A673 (cell line): ENCODE results near the gene F13A1. TPM values are rescaled to one million over a fixed set of nuclear protein-coding genes. Genes with fewer than 3 reads are reported as not detected.

ENCODE experiments used
- BruUV-seq: library from RNA; stranded (reverse); fragments of 400-500 nt; replicated peaks from 2 replicates; lab custom pipeline; 2021; lab: Mats Ljungman, UMichigan
- CTCF ChIA-PET: fragments of 300-600 bp; sonication (Branson Sonifier 250); formaldehyde crosslinking; loops from one replicate; lab custom pipeline; 2022; ENCODE audit warnings: antibody characterized with exemption; lab: Charles Lee
- POLR2A ChIA-PET: fragments of 300-600 bp; sonication (Branson Sonifier 250); formaldehyde crosslinking; loops from one replicate; lab custom pipeline; 2022; ENCODE audit warnings: antibody characterized with exemption; ENCODE audit not compliant: low non-redundant PET; lab: Charles Lee
- DNase-seq: peaks from one replicate; pipeline ENCODE4 v3.0.0-alpha.2; 2015; ENCODE audit warnings: low spot score
- H3K27ac ChIP-seq: fragments of 200-600 bp; sonication (generic); 2 replicates; pipeline ENCODE4 v1.5.1; 2016; ENCODE audit warnings: mixed run types, low read depth, mild to moderate bottlenecking, mixed read lengths, antibody characterized with exemption, low read length; ENCODE audit not compliant: poor library complexity, severe bottlenecking
- H3K27me3 ChIP-seq: fragments of 200-600 bp; sonication (generic); replicated peaks from 2 replicates; pipeline ENCODE4 v1.6.1; 2017; ENCODE audit warnings: mixed run types, low read depth, mild to moderate bottlenecking, mixed read lengths, antibody characterized with exemption, low read length; ENCODE audit not compliant: insufficient read depth, poor library complexity
- H3K36me3 ChIP-seq: fragments of 200-600 bp; sonication (generic); 2 replicates; pipeline ENCODE4 v1.6.1; 2016; ENCODE audit warnings: mixed run types, mild to moderate bottlenecking, mixed read lengths, antibody characterized with exemption, low read length; ENCODE audit not compliant: insufficient read depth, poor library complexity, severe bottlenecking
- H3K4me1 ChIP-seq: fragments of 200-600 bp; sonication (generic); 2 replicates; pipeline ENCODE4 v1.6.1; 2017; ENCODE audit warnings: mixed run types, mild to moderate bottlenecking, mixed read lengths, antibody characterized with exemption, low read length; ENCODE audit not compliant: insufficient read depth, poor library complexity, severe bottlenecking
- H3K4me3 ChIP-seq: fragments of 200-600 bp; sonication (generic); 2 replicates; pipeline ENCODE4 v1.5.1; 2016; ENCODE audit warnings: low read depth, mixed run types, mild to moderate bottlenecking, mixed read lengths, low read length; ENCODE audit not compliant: poor library complexity, severe bottlenecking
- H3K9me3 ChIP-seq: fragments of 200-600 bp; sonication (generic); 2 replicates; pipeline ENCODE4 v1.6.1; 2016; ENCODE audit warnings: mixed run types, low read depth, mild to moderate bottlenecking, mixed read lengths, antibody characterized with exemption, low read length; ENCODE audit not compliant: poor library complexity, severe bottlenecking
- EZH2 ChIP-seq: fragments of 200-600 bp; sonication (generic); IDR thresholded peaks from 2 replicates; pipeline ENCODE4 v1.6.1; 2017; ENCODE audit warnings: borderline replicate concordance, low read depth, mild to moderate bottlenecking, mixed read lengths, antibody characterized with exemption, low read length; ENCODE audit not compliant: poor library complexity, severe bottlenecking
- intact Hi-C: fragments of 100-400 bp; cut with micrococcal nuclease; formaldehyde crosslinking; loops from one replicate; pipeline ENCODE4 v1.10.0; 2022; ENCODE audit not compliant: unreplicated experiment
- total RNA-seq: library from RNA; stranded (reverse); gene quantifications from 2 replicates; pipeline ENCODE4 v1.2.3, GENCODE V29; 2021
- TF ChIP-seq, protein P1 (sequence below): fragments of 300-800, 200-600 bp; sonication (generic); conservative IDR thresholded peaks from 2 replicates; pipeline ENCODE4 v1.5.1; 2017; ENCODE audit warnings: low read depth, mild to moderate bottlenecking, antibody characterized with exemption, low read length, moderate library complexity, mixed read lengths

Gene F13A1
- total RNA-seq, 1 experiment from 2014 or later = not detected

DNA sequence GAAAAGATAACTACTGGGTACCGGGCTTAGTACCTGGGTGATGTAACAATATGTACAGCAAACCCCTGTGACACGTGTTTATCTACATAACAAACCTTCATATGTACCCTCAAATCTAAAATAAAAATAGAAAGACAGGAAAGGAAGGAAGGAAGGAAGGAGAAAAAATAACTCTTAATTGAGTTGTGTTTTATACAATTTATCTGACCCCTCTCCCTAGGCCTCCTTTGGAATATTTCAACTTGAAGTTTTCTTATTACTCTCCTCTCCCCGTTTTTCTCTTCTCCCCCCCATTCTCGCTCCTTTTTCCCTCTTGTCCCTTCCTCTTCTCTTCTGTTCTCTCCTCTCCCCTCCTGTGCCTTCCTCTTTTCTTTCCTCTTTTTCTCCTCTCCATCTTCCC lies 156.1 kb downstream of the F13A1 start:
- DNase-seq = no peak
- ChIA-PET CTCF (no interaction called here), POLR2A (no interaction called here)
- BruUV-seq = no TSS peak
- H3K4me3 ChIP-seq = no peak overlapping the region
- no peaks in the 10 kb centered on the region for H3K27me3 ChIP-seq
- intact Hi-C loops = no loop called here
- H3K4me1 ChIP-seq = no peaks in the 10 kb centered on the region
- H3K36me3 ChIP-seq = no peaks in the 10 kb centered on the region
- no peaks in the 10 kb centered on the region for H3K9me3 ChIP-seq
- H3K27ac ChIP-seq = no peak overlapping the region
- TF ChIP-seq EZH2 = no peak
- TF ChIP-seq, protein P1, sequence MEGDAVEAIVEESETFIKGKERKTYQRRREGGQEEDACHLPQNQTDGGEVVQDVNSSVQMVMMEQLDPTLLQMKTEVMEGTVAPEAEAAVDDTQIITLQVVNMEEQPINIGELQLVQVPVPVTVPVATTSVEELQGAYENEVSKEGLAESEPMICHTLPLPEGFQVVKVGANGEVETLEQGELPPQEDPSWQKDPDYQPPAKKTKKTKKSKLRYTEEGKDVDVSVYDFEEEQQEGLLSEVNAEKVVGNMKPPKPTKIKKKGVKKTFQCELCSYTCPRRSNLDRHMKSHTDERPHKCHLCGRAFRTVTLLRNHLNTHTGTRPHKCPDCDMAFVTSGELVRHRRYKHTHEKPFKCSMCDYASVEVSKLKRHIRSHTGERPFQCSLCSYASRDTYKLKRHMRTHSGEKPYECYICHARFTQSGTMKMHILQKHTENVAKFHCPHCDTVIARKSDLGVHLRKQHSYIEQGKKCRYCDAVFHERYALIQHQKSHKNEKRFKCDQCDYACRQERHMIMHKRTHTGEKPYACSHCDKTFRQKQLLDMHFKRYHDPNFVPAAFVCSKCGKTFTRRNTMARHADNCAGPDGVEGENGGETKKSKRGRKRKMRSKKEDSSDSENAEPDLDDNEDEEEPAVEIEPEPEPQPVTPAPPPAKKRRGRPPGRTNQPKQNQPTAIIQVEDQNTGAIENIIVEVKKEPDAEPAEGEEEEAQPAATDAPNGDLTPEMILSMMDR = no peak

- ChIA-PET CTCF (no interaction called here), POLR2A (no interaction called here)
- H3K27ac ChIP-seq = no peak overlapping the region
- no peak for DNase-seq
- H3K4me3 ChIP-seq = no peak overlapping the region
- H3K27me3 ChIP-seq = peaks cover 33% of the 10 kb centered on the region
- TF ChIP-seq, protein P1 = no peak
- TF ChIP-seq EZH2 = no peak
- H3K36me3 ChIP-seq = no peaks in the 10 kb centered on the region
- no TSS peak for BruUV-seq
- no peaks in the 10 kb centered on the region for H3K9me3 ChIP-seq
- intact Hi-C loops = no loop called here
- no peaks in the 10 kb centered on the region for H3K4me1 ChIP-seq
Observed at GRCh38 chr6:6154335-6154734, 166.1 kb downstream of the F13A1 start.

DNA sequence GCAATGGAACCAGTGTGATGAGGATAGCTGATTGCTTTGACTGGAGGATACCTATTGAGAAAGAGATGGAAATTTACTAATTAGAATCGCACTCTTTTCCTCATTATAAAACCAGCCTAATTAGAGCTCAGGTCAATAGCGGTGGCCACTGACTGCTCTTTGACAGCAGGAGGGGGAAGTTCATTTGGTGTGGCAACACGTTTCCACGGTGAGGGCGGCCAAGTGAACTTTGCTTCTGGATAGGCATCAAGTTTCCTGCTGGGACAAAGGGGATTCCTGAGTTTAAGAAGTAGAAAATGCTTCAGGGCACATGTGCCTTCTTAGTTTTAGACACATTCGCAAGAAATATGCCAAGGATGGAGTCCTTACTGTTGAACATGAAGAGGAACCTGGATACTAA lies 168.4 kb downstream of the F13A1 start:
- no peaks in the 10 kb centered on the region for H3K9me3 ChIP-seq
- H3K4me3 ChIP-seq = no peak overlapping the region
- POLR2A ChIA-PET = no interaction called here
- no peaks in the 10 kb centered on the region for H3K4me1 ChIP-seq
- CTCF ChIA-PET = no interaction called here
- no peaks in the 10 kb centered on the region for H3K36me3 ChIP-seq
- no peak for DNase-seq
- no peak for TF ChIP-seq EZH2
- TF ChIP-seq, protein P1 = no peak
- BruUV-seq = no TSS peak
- H3K27ac ChIP-seq = no peak overlapping the region
- H3K27me3 ChIP-seq = peaks cover 37% of the 10 kb centered on the region
- intact Hi-C loops = no loop called here
